Activated T-helper 2 cell treated with anti-CD3 and anti-CD28 coated beads, Interferon-gamma antibody, Interleukin-2, Interleukin-4, amounts not matched to agents 10 μg/mL and 5 μg/mL and 100 μg/mL, durations not matched to agents 14 hours and 24 hours and 36 hours (primary cell): ENCODE measurements around the gene THRA. TPM values are rescaled to one million over a fixed set of nuclear protein-coding genes. Genes with fewer than 3 reads are reported as not detected.

Experiments used
- DNase-seq: peaks from one replicate; pipeline ENCODE4 v3.0.0; 2021; ENCODE audit warnings: low spot score
- H3K27ac Mint-ChIP-seq: one replicate; pipeline ENCODE4 v1.8.0; 2021; ENCODE audit warnings: mixed read lengths
- H3K27me3 Mint-ChIP-seq: one replicate; pipeline ENCODE4 v1.8.0; 2021; ENCODE audit warnings: low read depth, mixed read lengths
- H3K36me3 Mint-ChIP-seq: one replicate; pipeline ENCODE4 v1.8.0; 2021; ENCODE audit warnings: low read depth, mixed read lengths
- H3K4me1 Mint-ChIP-seq: one replicate; pipeline ENCODE4 v1.8.0; 2021; ENCODE audit warnings: low read depth, mixed read lengths
- H3K4me3 Mint-ChIP-seq: one replicate; pipeline ENCODE4 v1.8.0; 2021; ENCODE audit warnings: low read depth, mild to moderate bottlenecking, moderate library complexity, mixed read lengths
- H3K9me3 Mint-ChIP-seq: one replicate; pipeline ENCODE4 v1.8.0; 2021; ENCODE audit warnings: mixed read lengths
- intact Hi-C: fragments of 100-400 bp; cut with micrococcal nuclease; formaldehyde crosslinking; loops from one replicate; pipeline ENCODE4 v1.15.1; 2023
- total RNA-seq: library from RNA; stranded (reverse); gene quantifications from 2 replicates; pipeline ENCODE4 v1.2.3, GENCODE V29; 2022

THRA gene
- total RNA-seq, 1 donor from 2014 or later: 5.6 TPM

- intact Hi-C loops: loop anchor here (5.0 to 10.0 kb wide), 2 partner anchors 33 to 141 kb away; partner anchors contain the start of gene THRA
- H3K27ac Mint-ChIP-seq: peak overlapping the region; percentile 83
- peaks cover 56% of the 10 kb centered on the region for H3K36me3 Mint-ChIP-seq
- no peaks in the 10 kb centered on the region for H3K27me3 Mint-ChIP-seq
- peak overlapping the region; percentile 76 for H3K4me3 Mint-ChIP-seq
- H3K4me1 Mint-ChIP-seq: peaks cover 54% of the 10 kb centered on the region
- DNase-seq: no peak
- no peaks in the 10 kb centered on the region for H3K9me3 Mint-ChIP-seq
Observed at GRCh38 chr17:40095351-40095943, 32.7 kb downstream of the THRA start.

GRCh38 chr17:40095944-40096791 lies 33.4 kb downstream of the THRA start:
- DNase-seq: peak; percentile 89
- intact Hi-C loops: loop anchor here (1.0 to 10.0 kb wide), 5 partner anchors 15 to 141 kb away; partner anchors contain the start of genes CASC3 and THRA
- Mint-ChIP-seq H3K36me3 (peaks cover 56% of the 10 kb centered on the region), H3K9me3 (no peaks in the 10 kb centered on the region), H3K4me3 (peak overlapping the region; percentile 76), H3K27ac (peak overlapping the region; percentile 83), H3K4me1 (peaks cover 61% of the 10 kb centered on the region), H3K27me3 (no peaks in the 10 kb centered on the region)

- peak overlapping the region; percentile 83 for H3K27ac Mint-ChIP-seq
- no peaks in the 10 kb centered on the region for H3K9me3 Mint-ChIP-seq
- H3K36me3 Mint-ChIP-seq: peaks cover 56% of the 10 kb centered on the region
- peak overlapping the region; percentile 76 for H3K4me3 Mint-ChIP-seq
- intact Hi-C loops: loop anchor here (2.0 to 10.0 kb wide), 3 partner anchors 35 to 142 kb away; partner anchors contain the start of genes CASC3 and THRA
- no peaks in the 10 kb centered on the region for H3K27me3 Mint-ChIP-seq
- no peak for DNase-seq
- peaks cover 64% of the 10 kb centered on the region for H3K4me1 Mint-ChIP-seq
Observed at GRCh38 chr17:40097087-40097486, 34.3 kb downstream of the THRA start.

- Mint-ChIP-seq H3K9me3 (no peaks in the 10 kb centered on the region), H3K27me3 (no peaks in the 10 kb centered on the region), H3K36me3 (peaks cover 56% of the 10 kb centered on the region), H3K4me1 (peaks cover 65% of the 10 kb centered on the region), H3K4me3 (peak overlapping the region; percentile 87), H3K27ac (peak overlapping the region; percentile 71)
- no peak for DNase-seq
- intact Hi-C loops: loop anchor here (2.0 to 10.0 kb wide), 3 partner anchors 36 to 143 kb away; partner anchors contain the start of genes CASC3 and THRA
Observed at GRCh38 chr17:40097931-40098845, 35.4 kb downstream of the THRA start.

- intact Hi-C loops: loop anchor here (5.0 to 10.0 kb wide), 2 partner anchors 37 to 144 kb away; partner anchors contain the start of gene THRA
- peak; percentile 95 for DNase-seq
- Mint-ChIP-seq H3K27ac (peak overlapping the region; percentile 71), H3K9me3 (no peaks in the 10 kb centered on the region), H3K27me3 (no peaks in the 10 kb centered on the region), H3K36me3 (peaks cover 48% of the 10 kb centered on the region), H3K4me3 (peak overlapping the region; percentile 87), H3K4me1 (peaks cover 70% of the 10 kb centered on the region)
Observed at GRCh38 chr17:40098846-40099618, 36.3 kb downstream of the THRA start.

GRCh38 chr17:40099619-40100418 lies 37.1 kb downstream of the THRA start:
- intact Hi-C loops: loop anchor here (5.0 to 10.0 kb wide), 3 partner anchors 38 to 185 kb away; partner anchors contain the start of genes CDC6 and THRA
- peaks cover 40% of the 10 kb centered on the region for H3K36me3 Mint-ChIP-seq
- H3K9me3 Mint-ChIP-seq: no peaks in the 10 kb centered on the region
- peak overlapping the region; percentile 71 for H3K27ac Mint-ChIP-seq
- H3K27me3 Mint-ChIP-seq: no peaks in the 10 kb centered on the region
- no peak for DNase-seq
- H3K4me1 Mint-ChIP-seq: peaks cover 74% of the 10 kb centered on the region
- H3K4me3 Mint-ChIP-seq: peak overlapping the region; percentile 87

GRCh38 chr17:40100419-40100668 lies 37.6 kb downstream of the THRA start, which contains the start of gene NR1D1:
TSS of gene NR1D1 (minus strand) at chr17:40100589. CDS start at chr17:40100094, 495 bp downstream.
- Mint-ChIP-seq H3K27ac (peak within 1 kb of the TSS; percentile 73), H3K9me3 (no peaks in the 10 kb centered on the region), H3K4me3 (peak within 1 kb of the TSS; percentile 87), H3K4me1 (peaks cover 74% of the 10 kb centered on the region), H3K27me3 (no peaks in the 10 kb centered on the region), H3K36me3 (peaks cover 35% of the 10 kb centered on the region)
- no peak for DNase-seq
- intact Hi-C loops: loop anchor here (10.0 kb wide), 1 partner anchor 184 kb away; the partner anchor contains the start of gene CDC6

GRCh38 chr17:40100669-40101366 lies 38.1 kb downstream of the THRA start:
- peak overlapping the region; percentile 87 for H3K4me3 Mint-ChIP-seq
- DNase-seq: peak; percentile 88
- H3K9me3 Mint-ChIP-seq: no peaks in the 10 kb centered on the region
- H3K4me1 Mint-ChIP-seq: peaks cover 71% of the 10 kb centered on the region
- intact Hi-C loops: loop anchor here (10.0 kb wide), 1 partner anchor 184 kb away; the partner anchor contains the start of gene CDC6
- no peaks in the 10 kb centered on the region for H3K27me3 Mint-ChIP-seq
- H3K27ac Mint-ChIP-seq: peak overlapping the region; percentile 73
- peaks cover 30% of the 10 kb centered on the region for H3K36me3 Mint-ChIP-seq

- H3K36me3 Mint-ChIP-seq: peaks cover 23% of the 10 kb centered on the region
- intact Hi-C loops: loop anchor here (10.0 kb wide), 1 partner anchor 183 kb away; the partner anchor contains the start of gene CDC6
- peaks cover under 1% of the 10 kb centered on the region for H3K27me3 Mint-ChIP-seq
- no peak for DNase-seq
- peak overlapping the region; percentile 87 for H3K4me3 Mint-ChIP-seq
- H3K27ac Mint-ChIP-seq: peak overlapping the region; percentile 73
- no peaks in the 10 kb centered on the region for H3K9me3 Mint-ChIP-seq
- H3K4me1 Mint-ChIP-seq: peaks cover 72% of the 10 kb centered on the region
Observed at GRCh38 chr17:40101367-40102210, 38.8 kb downstream of the THRA start.

- Mint-ChIP-seq H3K9me3 (no peaks in the 10 kb centered on the region), H3K36me3 (peaks cover 7% of the 10 kb centered on the region), H3K4me3 (no peak overlapping the region), H3K4me1 (peaks cover 70% of the 10 kb centered on the region), H3K27ac (no peak overlapping the region), H3K27me3 (peaks cover 2% of the 10 kb centered on the region)
- no peak for DNase-seq
- intact Hi-C loops: loop anchor here (10.0 kb wide), 1 partner anchor 182 kb away; the partner anchor contains the start of gene CDC6
Observed at GRCh38 chr17:40103071-40103661, 40.4 kb downstream of the THRA start.
